Hepatic stellate cell (primary cell): ENCODE data around the gene ARMC7.
A peak's percentile ranks its signal among the peaks of the same experiment; 100 is the strongest.
"Not testable (repeated sequence)": the region's sequence is repeated elsewhere in the genome, so short reads cannot be mapped to it uniquely, and the experiment has no call there.

Source experiments
- DNase-seq: peaks from one replicate; pipeline ENCODE4 v3.0.0; 2011; ENCODE audit warnings: low spot score

The ARMC7 gene

DNA sequence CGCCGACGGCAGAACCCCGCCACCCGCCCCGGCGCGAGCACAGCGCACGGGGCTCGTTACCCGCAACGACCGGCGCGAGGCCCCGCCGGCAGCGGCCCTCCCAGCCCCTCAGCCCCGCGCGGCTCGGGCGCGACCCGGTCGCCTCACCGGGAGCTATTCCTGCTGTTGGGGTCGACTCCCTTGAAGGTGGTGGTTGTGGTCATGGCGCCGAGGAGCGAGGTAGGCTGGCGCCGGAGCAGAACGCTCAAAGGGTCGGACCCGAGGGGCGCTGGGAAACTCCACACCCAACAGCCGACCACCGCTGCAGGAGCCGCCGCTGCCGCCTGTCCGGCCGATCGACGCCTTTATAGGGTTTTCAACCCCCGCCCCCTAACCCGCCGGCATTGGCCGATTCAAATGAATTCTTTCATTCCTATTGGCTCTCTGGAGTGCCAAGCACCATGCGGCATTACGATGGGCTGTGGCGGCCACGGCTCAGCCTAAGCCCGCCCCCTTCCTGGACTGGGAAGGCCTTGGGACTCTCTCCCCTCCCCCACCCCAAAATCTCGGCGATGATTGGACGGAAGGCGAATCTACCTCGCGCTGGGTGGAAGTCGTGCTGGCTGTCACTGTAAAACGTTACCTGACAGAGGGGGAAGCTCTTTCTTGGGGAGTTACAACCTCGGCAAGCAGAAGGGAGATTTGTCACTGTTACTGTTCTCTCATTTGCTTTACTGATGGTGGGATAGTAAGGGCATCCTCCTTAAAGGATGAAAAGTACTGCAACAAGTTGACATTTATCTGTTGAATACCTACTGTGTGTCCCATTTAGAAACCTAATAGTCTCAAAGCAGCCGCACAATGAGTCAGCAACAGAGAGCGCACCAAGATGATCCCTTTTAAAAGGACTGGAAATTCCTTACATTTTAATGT, 44.7 kb downstream of the ARMC7 start, which contains the start of gene JPT1:
TSS of gene JPT1 (minus strand) at position 318 of the 912 bp plus-strand sequence. CDS start at position 203, 115 bp downstream.
- peak; percentile 99 for DNase-seq

DNA sequence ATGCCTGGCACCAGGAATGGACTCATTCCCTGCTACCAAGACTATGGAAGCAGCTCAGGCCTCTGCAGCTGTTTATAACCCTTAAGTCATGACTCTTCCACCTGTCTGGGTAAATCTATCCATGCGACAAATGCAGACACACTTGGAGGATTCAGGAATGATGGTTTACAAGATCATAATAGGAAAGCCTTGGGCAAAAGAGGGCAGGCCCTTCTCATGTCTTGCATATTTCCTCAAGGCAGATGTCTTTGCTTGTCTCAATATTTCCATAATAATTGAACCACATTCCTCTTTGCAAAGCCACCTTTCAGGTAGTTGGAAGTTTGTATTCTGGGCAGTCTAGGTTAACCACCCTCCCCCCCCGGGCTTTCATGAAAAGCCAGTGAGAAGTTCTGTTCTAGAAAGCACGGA, 45.4 kb downstream of the ARMC7 start:
- DNase-seq, result no peak

DNA sequence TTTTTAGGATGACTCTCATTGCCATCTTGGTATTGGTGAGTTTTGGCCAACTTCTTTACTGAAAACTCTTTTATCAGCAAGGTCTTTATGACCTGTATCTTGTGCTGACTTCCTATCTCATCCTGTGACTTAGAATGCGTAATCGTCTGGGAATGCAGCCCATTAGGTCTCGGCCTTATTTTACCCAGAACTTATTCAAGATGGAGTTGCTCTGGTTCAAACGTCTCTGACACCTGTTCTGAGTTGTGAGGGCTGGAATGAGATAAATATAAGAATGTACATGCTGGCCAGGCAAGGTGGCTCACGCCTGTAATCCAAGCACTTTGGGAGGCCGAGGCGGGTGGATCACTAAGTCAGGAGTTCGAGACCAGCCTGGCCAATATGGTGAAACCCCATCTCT, 48.7 kb downstream of the ARMC7 start:
- DNase-seq, result not testable (repeated sequence)

DNA sequence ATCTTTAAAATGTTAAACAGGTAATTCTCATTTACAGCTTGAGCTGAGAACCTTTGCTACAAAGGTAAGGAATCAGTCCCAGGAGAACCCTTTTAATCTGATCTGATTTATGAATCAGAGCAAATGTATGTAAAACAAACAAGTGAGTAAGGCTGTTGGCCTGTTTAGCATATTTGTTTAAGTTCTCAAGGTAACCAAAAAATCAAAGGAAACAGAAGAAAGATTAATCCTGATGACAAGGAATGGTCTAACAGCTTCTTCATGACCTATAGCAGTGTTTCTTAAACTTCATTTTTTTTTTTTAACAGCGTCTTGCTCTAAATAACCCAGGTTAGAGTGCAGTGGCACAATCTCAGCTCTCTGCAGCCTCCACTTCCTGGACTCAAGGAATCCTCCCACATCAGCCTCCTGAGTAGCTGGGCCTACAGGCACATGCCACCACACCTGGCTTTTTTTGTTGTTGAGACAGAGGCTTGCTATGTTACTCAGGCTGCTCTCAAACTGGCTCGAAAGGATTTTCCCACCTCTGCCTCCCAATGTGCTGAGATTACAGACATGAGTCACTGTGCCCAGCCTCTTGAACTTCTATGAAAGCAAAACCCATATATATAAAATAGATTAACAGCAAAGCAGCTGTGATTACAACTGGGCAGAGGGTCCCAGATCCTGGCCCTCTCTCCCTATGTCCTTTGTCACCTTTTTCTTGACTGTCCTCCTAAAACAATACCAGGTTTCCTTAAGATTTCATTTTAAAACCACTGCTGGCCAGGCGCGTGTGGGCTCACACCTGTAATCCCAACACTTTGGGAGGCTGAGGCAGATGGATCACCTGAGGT, 49.6 kb downstream of the ARMC7 start:
- no peak for DNase-seq

DNA sequence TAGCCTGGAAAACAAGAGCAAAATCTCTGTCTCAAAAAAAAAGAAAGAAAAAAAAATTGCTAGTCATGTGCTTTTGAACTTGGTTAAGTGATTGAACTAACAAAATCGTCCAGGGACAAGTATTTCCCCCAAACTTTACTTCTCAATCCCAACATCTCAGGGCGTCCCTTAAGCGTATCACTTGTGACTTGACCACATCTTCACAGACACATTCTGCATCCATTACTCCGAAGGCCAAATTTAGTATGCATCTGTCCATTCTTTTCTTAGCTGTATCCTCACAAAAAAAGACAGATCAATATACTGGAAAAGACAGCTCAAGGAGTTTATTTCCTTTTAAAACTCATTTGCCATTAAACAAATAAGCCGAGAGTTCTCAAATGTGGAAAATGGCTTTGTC, 50.4 kb downstream of the ARMC7 start:
- DNase-seq, result no peak

DNA sequence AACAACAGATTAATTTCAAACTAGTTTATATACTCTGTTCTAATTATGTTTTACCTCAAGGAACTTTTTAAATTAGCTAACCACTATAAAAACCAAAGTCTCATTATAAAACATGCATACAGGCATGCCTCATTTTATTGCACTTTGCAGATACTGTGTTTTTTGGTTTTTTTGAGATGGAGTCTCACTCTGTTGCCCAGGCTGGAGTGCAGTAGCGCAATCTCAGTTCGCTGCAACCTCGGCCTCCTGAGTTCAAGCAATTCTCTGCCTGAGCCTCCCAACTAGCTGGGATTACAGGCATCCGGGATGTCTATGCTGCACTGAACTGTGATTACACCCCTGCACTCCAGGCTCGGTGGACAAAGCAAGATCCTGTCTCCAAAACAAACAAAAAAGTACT, 53.3 kb downstream of the ARMC7 start:
- DNase-seq, result no peak

DNA sequence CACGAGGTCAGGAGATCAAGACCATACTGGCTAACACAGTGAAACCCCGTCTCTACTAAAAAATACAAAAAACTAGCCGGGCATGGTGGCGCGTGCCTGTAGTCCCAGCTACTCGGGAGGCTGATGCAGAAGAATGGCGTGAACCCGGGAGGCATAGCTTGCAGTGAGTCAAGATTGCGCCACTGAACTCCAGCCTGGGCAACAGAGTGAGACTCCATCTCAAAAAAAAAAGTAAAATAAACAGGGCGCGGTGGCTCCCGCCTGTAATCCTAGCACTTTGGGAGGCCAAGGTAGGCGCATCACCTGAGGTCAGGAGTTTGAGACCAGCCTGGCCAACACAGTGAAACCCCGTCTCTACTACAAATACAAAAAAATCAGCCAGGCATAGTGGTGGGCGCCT, 54.8 kb downstream of the ARMC7 start:
- DNase-seq, result not testable (repeated sequence)

DNA sequence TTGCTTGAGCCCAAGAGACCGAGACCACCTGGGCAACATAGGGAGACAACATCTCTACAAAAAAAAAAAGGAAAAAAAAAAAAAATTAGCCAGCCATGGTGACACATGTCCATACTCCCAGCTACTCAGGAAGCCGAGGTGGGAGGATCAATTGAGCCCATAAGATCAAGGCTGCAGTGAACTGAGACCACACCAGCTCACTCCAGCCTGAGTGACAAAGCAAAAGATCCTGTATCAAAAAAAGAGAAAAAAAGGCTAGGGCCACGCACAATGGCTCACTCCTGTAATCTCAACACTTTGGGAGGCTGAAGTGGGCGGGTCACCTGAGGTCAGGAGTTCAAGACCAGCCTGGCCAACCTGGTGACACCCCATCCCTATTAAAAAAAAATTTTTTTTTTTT, 59.2 kb downstream of the ARMC7 start:
- no peak for DNase-seq

DNA sequence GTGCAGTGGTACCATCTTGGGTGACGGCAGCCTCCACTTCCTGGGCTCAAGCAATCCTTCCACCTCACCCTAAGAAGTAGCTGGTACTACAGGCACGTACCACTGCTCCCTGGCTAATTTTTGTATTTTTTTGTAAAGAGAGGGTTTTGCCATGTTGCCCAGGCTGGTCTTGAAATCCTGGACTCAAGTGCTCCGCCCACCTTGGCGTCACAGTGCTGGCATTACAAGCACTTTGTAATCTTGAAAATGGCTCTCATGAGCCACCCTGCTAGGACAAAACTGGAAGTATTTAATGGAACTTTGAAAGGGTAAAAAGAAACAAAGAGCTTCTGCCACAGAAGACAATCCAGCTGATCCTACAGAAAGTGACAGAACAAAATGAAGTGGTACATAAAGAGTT, 63.8 kb downstream of the ARMC7 start:
- DNase-seq, result no peak

DNA sequence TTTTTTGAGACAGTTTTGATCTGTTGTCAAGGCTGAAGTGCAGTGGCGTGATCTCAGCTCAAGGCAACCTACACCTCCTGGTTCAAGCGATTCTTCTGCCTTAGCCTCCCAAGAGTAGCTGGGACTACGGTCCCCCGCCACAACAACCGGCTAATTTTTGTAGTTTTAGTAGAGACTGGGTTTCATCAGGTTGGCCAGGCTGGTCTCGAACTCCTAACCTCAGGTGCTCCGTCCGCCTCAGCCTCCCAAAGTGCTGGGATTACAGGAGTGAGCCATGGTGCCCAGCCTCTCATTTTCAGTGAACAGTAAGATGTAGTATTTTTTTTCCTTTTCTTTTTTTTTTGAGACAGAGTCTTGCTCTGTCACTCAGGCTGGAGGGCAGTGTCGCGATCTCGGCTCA, 65.2 kb downstream of the ARMC7 start:
- DNase-seq, result no peak

DNA sequence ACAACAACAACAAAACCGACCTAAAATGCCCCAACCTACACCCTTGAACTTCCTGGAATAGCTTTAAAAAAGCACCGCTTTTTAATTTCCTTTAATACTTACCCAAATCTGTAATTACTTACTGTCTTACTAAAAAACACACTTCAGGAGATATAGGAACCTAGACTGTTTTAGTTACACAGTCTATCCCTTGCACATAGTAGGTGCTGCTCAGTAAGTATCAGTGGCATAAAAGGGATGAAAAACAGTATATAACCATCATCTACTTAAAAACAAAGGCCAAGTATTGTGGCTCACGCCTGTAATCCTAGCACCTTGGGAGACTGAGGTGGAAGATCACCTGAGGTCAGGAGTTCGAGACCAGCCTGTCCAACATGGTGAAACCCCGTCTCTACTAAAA, 66.9 kb downstream of the ARMC7 start:
- DNase-seq, result no peak

DNA sequence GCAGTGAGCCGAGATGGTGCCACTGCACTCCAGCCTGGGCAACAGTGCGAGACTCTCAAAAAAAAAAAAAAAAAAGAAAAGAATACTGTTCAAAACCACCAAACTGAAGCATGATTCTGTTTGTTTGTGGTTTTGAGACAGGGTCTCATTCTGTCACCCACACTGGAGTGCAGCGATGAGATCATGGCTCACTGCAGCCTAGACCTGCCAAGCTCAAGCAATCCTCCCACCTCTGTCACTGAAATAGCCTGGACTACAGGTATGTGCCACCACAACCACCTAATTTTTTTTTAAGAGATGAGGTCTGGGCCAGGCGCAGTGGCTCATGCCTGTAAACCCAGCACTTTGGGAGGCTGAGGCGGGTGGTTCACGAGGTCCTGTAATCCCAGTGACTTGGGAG, 68.7 kb downstream of the ARMC7 start:
- no peak for DNase-seq
